HUDEP-2 (cell line): ENCODE data around the gene STAG1.
"Not testable (repeated sequence)": the region's sequence is repeated elsewhere in the genome, so short reads cannot be mapped to it uniquely, and the experiment has no call there.

Experiments
- DNase-seq, 76 experiments: peaks; one replicate each; lab custom pipeline; 2025; ENCODE audit not compliant: unreplicated experiment in 76 of 76; lab: John Stamatoyannopoulos, UW

The STAG1 gene

DNA sequence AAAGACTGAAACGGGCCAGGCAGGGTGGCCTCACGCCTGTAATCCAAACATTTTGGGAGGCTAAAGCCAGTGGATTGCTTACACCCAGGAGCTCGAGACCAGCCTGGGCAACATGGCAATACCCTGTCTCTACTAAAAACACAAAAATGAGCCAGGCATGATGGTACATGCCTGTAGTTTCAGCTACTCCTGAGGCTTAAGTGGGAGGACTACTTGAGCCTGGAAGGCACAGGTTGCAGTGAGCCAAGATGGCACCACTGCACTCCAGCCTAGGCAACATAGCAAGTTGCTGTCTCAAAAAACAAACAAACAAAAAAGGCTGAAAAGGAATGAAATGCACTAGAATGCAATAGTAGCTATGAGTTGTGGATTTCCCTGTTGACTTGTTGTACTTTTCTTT lies 94.7 kb downstream of the STAG1 start:
- no peak for DNase-seq

DNA sequence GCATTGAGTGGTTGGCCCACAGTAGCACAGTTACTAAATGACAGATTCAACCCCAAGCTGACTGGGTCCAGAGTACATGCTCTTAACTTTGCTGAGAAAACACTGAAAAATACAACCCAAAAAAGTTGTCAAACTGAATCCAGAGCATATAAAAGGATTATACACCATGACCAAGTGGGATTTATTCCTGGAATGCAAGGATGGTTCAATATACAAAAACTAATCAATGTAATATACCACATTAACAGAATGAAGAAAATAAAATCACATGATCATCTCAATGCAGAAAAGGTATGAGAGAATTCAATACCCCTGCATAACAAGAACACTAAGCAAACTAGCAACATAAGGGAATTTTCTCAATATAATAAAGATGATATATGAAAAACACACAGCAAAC lies 98.5 kb downstream of the STAG1 start:
- DNase-seq = no peak

DNA sequence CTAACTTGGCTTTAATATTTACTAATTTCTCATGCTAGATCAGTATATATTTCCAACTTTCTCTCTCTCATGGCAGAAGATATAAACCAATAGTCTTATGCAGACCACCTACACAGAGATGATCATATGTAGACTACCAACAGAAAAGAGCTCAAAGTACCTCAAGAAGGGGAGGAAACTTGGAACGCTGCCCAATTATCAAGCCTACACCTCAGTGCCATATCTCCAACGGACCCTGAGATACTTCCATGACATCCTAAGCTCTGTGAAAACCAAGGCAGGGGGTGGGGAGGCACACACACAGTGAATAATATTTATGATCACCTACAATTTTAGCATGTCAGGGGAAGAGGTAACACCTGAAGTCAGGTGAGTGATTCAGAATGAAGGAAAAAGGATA lies 100.6 kb downstream of the STAG1 start:
- DNase-seq = peak in 58 of 76 experiments; percentile 5 to 82 (median 40)

DNA sequence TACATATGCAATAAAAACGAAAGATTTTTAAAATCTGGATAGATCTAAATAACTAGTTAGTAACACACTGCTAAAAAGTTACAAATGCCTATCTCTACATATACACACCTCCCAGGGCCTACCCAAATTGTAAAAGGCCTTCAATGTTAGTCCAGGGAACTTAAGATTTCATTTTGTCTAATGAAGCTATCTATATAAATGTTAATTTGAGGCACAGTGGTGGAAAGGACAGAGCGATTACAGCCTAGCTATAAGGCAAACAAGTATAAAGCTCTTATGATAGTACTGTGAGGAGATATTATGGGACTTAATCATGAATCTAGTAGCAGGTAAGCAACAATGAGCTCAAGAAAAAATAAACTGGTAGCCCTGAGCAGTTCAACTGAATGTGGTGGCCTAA lies 101.7 kb downstream of the STAG1 start:
- DNase-seq = no peak

DNA sequence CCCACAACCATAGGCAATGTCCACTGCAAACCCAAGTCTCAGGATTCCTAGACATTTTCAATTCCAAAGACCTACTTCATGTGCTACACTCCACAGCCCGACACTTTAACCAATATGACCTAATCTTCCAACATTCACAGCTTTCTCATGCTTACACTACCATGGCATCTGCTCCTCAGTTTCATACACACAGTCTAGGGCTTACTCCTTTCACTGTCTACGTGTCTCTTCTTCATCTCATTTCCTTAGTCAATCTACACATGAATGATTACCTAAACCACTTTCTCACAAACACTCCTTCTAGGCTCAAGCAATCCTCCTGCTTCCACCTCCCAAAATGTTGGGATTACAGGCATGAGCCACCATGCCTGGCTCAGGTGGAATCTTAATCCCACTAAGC lies 106.3 kb downstream of the STAG1 start:
- no peak for DNase-seq

DNA sequence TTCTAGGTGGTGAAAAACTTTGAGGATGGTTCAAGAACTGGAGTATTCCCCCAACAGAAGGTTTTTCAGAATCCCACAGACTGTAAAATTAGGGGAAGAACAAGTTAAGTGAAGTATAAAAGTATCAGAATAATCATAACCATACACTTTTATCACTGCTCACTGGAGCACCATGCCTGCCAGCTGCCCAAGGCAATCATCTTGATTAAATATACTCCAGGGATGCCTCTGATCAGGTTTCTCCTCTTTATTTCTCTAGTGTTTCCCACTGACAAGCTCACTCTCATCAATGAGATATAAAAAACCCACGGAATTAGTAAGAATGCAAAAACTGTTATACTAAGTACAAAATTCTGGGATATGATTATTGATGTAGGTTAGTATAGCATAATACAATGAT lies 108.0 kb downstream of the STAG1 start:
- DNase-seq = no peak

DNA sequence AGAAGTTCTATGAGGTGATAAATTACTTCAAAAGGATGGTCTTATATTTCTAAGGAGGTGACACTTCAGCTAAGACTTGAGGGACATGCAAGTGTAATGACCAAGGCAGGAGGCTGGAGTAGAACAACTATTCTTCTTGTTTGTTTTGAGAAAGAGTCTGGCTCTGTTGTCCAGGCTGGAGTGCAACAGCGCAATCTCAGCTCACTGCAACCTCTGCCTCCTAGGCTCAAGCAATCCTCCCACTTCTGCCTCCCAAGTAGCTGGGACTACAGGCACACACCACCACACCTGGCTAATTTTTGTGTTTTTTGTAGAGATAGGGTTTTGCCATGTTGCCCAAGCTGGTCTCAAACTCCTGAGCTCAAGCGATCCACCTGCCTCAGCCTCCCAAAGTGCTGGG lies 108.8 kb downstream of the STAG1 start:
- not testable (repeated sequence) for DNase-seq

DNA sequence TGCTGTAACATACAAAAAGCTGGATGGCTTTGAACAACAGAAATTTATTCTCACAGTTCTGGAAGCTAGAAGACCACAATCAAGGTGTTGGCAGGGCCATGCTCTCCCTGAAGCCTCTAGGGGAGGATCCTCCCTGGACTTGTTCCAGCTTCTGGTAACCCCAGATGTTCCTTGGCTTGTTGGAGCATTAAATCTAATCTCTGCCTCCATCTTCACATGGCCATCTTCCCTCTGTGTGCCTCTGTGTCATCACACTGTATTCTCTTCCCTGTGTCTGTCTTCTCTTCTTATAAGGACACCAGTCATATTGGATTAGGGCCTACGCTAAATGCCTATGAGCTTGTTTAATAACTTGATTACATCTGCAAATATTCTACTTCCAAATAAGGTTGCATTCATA lies 109.5 kb downstream of the STAG1 start:
- peak in 61 of 76 experiments; percentile 1 to 77 (median 31) for DNase-seq

DNA sequence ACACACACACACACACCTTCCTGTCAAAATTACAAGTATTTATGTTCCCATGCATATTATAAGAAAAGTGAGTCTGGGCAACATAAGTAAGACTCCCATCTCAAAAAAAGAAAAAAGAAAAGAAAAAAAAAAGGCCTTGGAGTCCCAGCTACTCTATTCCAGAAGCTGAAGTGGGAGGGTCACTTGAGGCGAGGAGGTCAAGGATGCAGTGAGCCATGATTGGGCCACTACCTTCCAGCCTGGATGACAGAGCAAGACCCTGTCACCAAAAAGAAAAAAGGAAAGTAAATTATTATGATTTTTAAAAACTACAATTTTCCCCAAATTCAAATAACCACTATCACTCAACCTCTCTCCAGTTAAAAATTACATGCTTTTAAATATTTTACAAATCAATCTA lies 113.1 kb downstream of the STAG1 start:
- no peak for DNase-seq

DNA sequence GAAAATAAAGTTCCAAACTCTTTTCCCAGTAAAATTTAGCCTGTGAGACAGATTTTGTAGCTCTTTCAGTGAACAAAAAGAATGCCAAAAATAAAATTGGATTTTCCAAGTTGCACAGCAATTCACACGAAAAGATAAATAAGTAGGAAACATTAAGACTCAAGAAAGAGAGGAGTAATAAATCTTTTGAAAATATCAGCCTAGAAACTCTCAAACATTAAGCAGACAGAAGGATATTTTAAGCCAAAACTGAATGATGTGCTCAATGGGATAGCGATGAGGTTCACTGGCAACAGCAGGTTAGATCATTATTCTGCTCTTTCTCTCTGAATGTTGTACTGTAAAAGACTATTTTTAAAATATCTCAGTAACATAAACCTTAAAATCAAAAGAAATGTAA lies 115.0 kb downstream of the STAG1 start:
- DNase-seq = no peak

DNA sequence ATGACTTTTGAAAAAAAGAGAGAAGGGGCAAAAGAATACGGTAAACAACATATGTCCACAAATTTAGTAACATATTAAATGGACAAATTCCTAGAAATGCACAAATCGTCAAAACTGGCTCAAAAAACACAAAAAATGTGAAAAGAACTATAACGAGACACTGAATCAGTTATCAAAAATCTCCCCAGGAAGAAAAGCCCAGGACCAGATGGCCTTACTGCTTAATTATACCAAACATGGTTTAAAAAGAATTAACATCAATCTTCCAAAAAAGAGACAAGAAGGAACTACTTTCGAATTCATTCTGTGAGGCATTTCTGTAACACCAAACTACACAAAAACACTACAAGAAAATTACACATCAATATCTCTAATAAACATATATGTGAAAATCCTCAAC lies 117.4 kb downstream of the STAG1 start:
- no peak for DNase-seq

DNA sequence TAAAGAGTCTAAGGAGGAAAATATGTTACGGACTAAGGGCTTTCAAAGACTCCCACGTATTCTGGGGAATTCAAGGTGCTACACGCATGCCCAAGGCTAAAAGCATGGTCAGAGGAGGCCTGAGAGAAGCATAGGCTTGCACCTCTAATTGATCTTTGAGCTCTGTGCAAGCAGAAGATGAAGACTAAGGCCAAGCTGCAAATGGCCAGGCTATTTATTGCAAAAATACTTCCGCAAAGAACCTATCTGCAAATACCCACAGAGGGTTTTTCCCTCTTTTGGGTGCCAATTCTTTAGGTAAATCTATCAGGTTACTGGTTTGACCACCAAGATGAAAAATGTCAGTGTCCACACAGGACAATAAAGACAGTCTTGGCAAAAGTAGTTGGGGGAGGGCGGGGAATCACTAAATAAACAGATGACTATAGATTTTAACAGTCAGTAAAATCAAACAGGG lies 119.5 kb downstream of the STAG1 start:
- no peak for DNase-seq

DNA sequence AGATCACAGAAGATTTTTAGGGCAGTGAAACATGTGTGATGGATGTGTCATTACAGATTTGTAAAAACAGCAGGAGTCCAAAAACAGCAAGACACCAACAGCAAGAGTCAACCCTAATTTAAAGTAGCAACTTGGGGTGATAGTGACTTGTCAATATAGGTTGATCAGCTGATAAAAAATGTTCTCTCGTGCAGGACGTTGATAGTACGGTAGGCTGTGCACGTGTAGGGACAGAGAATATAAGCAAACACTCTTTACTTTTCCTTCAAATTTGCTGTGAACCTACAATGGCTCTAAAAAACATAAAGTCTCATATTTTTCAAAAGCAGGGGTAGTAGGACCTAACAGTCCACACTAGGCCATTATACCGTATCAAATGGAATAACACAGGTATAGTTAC lies 120.8 kb downstream of the STAG1 start:
- DNase-seq = peak in 1 of 76 experiments; percentile 8

DNA sequence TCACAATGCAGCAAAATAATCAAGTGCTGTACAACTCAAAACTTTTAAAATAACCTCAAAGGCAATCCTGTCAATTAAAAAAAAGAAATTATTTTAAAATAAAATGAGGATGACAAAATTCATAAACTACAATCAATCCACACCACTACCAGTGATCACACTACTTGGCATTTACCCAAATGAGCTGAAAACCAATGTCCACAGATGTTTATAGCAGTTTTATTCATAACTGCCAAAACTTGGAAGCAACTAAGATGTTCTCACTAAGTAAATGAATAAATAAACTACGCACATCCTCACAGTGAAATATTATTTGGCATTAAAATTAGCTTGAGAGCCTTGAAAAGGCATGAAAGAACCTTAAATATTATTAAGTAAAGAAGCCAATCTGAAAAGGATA lies 121.3 kb downstream of the STAG1 start:
- no peak for DNase-seq

DNA sequence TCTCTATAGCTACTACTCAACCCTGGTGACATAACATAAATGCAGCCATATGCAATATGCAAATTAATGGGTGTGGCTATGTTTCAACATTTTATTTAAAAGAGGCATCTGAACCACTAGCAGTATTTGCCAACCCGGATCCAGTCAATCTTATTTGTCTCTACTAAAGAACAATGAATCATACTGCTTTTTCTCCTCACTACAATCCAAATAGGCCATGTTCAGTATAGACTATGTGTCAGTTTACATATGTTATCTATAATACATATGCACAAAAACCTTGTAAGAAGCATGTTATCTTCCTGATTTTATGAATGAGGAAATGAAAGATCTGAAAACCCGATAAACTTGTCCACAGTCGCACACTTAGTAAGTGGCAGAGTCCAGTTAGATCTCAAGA lies 125.7 kb downstream of the STAG1 start:
- no peak for DNase-seq

DNA sequence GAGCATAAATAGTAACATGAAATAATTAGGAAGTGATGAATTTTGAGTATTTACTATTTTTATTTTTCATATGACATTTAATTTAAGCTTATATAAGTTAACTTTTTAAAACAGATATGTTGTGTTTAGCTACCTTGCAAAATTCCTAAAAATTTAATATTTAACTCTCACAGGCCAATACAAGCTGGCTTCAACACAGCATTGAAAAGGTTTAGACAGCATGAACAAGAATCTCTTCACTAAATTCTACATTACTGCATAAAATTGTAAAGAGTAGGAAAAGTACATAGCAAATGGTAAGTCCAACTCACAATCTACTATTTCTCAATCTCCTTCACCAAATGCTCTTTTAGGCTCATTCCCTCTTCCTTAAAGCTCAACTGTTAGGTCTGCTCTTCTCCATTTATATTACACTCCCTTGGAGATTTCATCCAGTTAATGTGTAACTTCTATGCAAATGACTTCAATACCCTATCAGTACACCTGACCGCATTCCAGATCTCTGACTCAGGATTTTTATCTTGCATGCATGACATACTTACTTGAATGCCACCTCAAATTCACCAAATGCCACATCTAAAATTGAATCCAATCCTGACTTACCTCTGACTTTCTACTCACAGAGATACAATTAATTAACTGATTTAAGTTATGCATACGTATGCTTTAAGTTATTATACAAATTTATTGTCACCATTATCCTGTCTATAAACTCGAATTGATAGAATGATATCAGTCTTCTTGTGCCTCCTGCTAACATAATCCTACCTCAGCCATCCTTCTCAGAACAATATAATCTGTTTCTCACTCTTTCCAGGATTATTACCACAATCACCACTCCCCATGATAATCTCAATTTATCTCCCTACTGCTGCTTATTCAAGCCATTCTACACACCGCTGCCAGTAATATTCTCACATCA lies 127.0 kb downstream of the STAG1 start:
- no peak for DNase-seq

DNA sequence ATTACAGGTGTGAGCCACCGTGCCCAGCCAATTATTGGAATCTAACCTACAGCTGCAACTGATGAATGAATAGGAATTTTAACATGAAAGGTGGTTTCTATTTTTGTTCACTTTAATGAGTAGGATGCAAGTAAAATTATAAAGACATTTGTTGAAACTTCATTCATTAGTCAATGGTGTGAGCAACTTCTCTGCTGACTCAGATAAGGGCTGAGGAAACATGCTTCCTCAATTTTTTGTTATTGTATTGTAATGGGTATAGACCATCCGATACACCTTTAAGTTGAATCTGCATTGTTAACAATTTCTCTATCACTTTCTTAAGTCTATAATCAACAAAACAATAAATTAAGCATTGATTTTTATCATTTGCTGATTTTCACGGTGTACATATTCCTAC lies 127.8 kb downstream of the STAG1 start:
- no peak for DNase-seq

DNA sequence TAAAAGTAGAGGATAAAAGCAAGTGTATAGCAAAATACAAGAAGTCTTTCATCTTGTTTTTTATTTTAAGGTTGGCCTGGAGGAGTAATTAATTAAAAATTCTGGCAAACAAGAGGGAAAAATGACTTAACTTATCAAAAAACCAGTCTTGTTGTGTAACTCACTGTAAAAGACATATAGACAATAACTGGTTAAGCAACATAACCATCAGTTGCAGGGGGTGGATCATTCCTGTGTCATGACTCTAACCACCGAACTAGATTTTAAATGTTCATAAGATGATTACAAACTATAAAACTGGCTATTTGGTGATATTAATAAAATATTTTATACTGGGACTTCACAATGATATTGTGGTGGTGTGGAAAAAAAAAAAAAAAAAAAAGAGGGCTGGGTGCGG lies 130.6 kb downstream of the STAG1 start:
- DNase-seq = no peak

DNA sequence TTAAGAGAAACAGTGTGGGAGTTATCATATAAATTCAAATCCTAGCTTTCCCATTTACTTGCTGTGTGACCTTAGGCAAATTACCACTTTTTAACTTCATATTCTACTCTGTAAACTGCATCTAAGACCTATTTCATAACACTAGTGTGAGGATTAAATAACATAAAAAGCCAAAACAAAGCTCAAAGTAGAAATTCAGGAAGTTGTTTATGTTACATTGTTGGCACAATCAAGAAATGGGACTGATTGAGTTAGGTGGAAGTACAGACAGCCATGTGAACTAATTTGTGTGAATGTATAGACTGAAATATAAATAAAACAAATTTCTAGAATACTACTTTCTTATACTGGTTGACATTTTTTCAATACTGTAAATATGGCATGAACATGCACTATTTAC lies 131.7 kb downstream of the STAG1 start:
- DNase-seq = no peak

DNA sequence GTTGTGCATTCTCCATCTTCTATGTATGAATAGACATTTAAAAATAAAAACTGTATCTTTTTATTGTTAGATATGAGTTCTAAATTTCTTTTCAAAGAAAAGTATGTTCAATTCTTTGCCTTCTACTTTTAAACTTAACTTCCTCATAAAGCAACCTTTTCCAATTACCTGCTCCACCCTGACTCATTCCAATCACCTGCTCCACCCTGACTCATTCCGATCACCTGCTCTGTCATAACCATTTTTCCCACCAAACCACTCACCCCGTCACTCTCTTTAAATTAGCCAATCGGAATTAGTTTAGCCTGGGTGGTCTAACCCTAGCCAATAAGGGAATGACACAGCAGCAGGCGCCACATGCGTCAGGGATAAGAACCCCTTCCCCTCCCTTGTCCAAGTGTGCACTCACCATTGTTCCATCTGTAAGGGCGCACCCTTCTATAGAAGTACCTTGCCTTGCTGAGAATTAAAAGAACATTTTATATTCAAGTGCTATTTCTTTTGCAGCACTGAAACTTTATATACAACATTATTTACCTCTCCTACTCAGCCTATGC lies 134.1 kb downstream of the STAG1 start:
- DNase-seq = not testable (repeated sequence)

DNA sequence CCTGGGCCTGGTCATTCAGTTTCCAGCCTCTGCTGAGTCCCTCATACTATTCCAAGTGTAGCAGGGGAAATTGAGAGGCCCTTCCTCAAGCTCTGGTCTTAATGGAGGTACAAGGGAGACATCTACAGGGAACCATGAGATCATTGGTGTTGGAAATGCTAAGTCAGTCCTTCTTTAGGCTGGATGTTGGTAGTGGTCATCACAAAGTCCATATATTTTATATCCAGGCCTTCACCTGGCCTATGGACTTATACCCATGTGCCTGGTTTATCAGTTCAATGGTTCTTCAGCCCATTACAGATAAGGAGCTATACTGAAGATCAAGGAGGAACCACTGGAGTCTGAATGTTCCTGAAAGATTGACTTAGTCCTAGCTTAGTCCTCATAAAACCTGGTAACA lies 135.0 kb downstream of the STAG1 start:
- DNase-seq = peak in 2 of 76 experiments; percentile 1 to 4

DNA sequence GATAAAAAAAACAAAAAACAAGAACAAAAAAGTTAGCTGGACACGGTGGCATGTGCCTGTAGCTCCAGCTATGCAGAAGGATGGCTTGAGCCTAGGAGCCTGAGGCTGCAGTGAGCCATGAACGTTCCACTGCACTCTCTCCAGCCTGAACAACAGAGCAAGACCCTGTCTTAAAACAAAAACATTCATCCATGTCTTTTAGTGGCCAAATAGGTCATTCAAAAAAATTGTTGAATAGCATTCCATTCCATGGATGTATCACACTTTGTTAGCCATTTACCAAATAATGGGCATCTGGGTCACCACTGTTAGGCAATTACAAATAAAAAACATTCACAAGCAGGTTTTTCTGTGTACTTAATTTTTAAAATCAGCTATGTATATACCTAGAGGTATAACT lies 139.7 kb downstream of the STAG1 start:
- no peak for DNase-seq
